Gastrocnemius medialis (tissue), 4 donors: ENCODE results near the gene ECEL1.

ENCODE experiments used
- CTCF ChIP-seq, 5 experiments: fragments of 450-650 bp in 3 of 5; fragments of 200-600 bp in 2 of 5; sonication (generic) in 2 of 5; IDR thresholded peaks in 4 of 5; conservative IDR thresholded peaks in 1 of 5; 1 replicate in 4 of 5; 2 replicates in 1 of 5; pipeline ENCODE4 v1.5.1; 2016 to 2019; ENCODE audit warnings: antibody characterized with exemption in 5 of 5, mild to moderate bottlenecking in 3 of 5, moderate library complexity in 3 of 5
- POLR2A ChIP-seq, 2 donors: fragments of 450-650 bp; IDR thresholded peaks; one replicate each; pipeline ENCODE4 v1.6.1; 2017; ENCODE audit warnings: antibody characterized with exemption in 2 of 2, mild to moderate bottlenecking in 2 of 2, moderate library complexity in 2 of 2

DNA sequence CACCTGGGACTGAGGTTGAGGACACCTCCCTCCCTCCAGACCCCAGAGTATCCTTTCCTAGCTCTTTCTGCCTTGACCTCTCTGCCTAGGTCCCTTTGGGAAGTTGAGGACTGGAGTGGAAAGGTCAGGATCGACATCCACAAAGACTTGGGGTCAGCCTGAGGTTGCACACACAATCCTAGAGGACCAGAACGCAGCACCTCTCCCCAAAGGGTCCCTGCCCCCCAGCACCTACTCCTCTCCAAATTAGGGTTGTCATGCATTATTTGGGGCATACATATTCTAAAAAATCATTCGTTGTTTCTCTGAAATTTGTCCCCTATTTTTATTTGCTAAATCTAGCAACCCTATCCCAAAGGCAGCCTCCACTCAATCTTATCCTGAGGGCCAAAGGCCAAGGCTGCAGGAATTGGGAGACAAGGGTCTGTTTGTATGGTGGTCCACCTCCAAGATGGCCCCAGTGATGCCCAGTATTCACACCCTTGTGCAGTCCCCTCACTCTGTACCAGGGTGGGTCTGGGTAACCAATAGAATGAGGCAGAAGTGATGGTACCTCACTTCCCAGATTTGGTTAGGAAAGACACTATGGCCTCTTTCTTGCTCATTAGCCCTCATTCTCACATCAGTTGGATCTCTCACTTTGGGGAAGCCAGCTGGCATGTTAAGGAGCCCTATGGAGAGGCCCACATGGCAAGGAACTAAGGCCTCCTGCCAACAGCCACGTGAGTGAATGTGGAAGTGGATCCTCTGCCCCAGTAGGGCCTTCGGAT is 48.3 kb upstream of the ECEL1 start:
- TF ChIP-seq CTCF (IDR thresholded peaks at IDR 0.05 in 4 of 5, conservative IDR thresholded peaks at IDR 0.05 in 1 of 5): no peak
- TF ChIP-seq POLR2A (IDR thresholded peaks at IDR 0.05): no peak
